Testis (tissue), 3 donors: Measurements from ENCODE around the gene TCEAL5. TPM values are rescaled to one million over a fixed set of nuclear protein-coding genes. Genes with fewer than 3 reads are reported as not detected.

ENCODE experiments used
- DNase-seq: peaks from one replicate; pipeline ENCODE4 v3.0.0-alpha.2; 2019
- H3K27ac ChIP-seq, 2 donors: fragments of 200-600 bp; sonication (generic); one replicate each; pipeline ENCODE4 v1.5.1; 2019
- H3K27me3 ChIP-seq: fragments of 200-600 bp; sonication (generic); one replicate; pipeline ENCODE4 v1.5.1; 2019
- H3K36me3 ChIP-seq: fragments of 200-600 bp; sonication (generic); one replicate; pipeline ENCODE4 v1.5.1; 2017; ENCODE audit warnings: low read depth; ENCODE audit errors: missing control alignments
- H3K4me1 ChIP-seq: fragments of 200-600 bp; sonication (generic); one replicate; pipeline ENCODE4 v1.5.1; 2019
- H3K4me3 ChIP-seq, 2 donors: fragments of 200-600 bp; sonication (generic); one replicate each; pipeline ENCODE4 v1.5.1; 2017 to 2019
- H3K9me3 ChIP-seq: fragments of 200-600 bp; sonication (generic); one replicate; pipeline ENCODE4 v1.5.1; 2017
- POLR2A ChIP-seq: fragments of 450-650 bp; IDR thresholded peaks from one replicate; pipeline ENCODE4 v1.6.1; 2017; ENCODE audit warnings: antibody characterized with exemption, mild to moderate bottlenecking, moderate library complexity
- WGBS, 2 donors: methylation state at CpG; one replicate each; pipeline ENCODE4 v1.1.5; 2018; 5-methylcytosine and 5-hydroxymethylcytosine counted together
- intact Hi-C: fragments of 100-400 bp; cut with DNase I; formaldehyde crosslinking; loops from one replicate; pipeline ENCODE4 v1.15.1; 2023; ENCODE audit warnings: low total_unique reads
- polyA plus RNA-seq: library from polyadenylated mRNA; stranded (reverse); fragments of 350-450 nt; fragmentation: Illumina TruSeq; extraction: RNeasy Lipid Tissue Mini Kit (QIAGEN cat#74804); gene quantifications from one replicate; pipeline ENCODE4 v1.2.3, GENCODE V29; 2014; ENCODE audit warnings: low read depth, low replicate concordance; ENCODE audit not compliant: insufficient read depth
- total RNA-seq, 2 donors: library from RNA; depleted of rRNA; stranded (reverse); fragments of >200 nt; gene quantifications; one replicate each; pipeline ENCODE4 v1.2.3, GENCODE V29; 2016
- TF ChIP-seq, protein P1 (sequence below), 3 experiments: fragments of 450-650 bp in 2 of 3; fragments of 200-600 bp in 1 of 3; sonication (generic) in 1 of 3; IDR thresholded peaks; one replicate each; pipeline ENCODE4 v1.5.1; 2016 to 2019; ENCODE audit warnings: antibody characterized with exemption in 3 of 3, mild to moderate bottlenecking in 2 of 3, moderate library complexity in 1 of 3

Gene TCEAL5
- total and polyA plus RNA-seq, 3 donors from 2014 or later, result 77.5 to 103 (median 89.1) TPM

- Histone ChIP-seq H3K27ac (no peak overlapping the region), H3K27me3 (no peaks in the 10 kb centered on the region), H3K4me1 (no peaks in the 10 kb centered on the region), H3K36me3 (no peaks in the 10 kb centered on the region), H3K4me3 (no peak overlapping the region), H3K9me3 (no peaks in the 10 kb centered on the region)
- no peak for DNase-seq
- intact Hi-C loops, result no loop called here
- TF ChIP-seq, protein P1, sequence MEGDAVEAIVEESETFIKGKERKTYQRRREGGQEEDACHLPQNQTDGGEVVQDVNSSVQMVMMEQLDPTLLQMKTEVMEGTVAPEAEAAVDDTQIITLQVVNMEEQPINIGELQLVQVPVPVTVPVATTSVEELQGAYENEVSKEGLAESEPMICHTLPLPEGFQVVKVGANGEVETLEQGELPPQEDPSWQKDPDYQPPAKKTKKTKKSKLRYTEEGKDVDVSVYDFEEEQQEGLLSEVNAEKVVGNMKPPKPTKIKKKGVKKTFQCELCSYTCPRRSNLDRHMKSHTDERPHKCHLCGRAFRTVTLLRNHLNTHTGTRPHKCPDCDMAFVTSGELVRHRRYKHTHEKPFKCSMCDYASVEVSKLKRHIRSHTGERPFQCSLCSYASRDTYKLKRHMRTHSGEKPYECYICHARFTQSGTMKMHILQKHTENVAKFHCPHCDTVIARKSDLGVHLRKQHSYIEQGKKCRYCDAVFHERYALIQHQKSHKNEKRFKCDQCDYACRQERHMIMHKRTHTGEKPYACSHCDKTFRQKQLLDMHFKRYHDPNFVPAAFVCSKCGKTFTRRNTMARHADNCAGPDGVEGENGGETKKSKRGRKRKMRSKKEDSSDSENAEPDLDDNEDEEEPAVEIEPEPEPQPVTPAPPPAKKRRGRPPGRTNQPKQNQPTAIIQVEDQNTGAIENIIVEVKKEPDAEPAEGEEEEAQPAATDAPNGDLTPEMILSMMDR (IDR thresholded peaks at IDR 0.05), result no peak
- no peak for TF ChIP-seq POLR2A
Observed at GRCh38 chrX:103258275-103258674, 18.3 kb downstream of the TCEAL5 start.

- Histone ChIP-seq H3K4me3 (no peak overlapping the region), H3K27ac (no peak overlapping the region), H3K27me3 (no peaks in the 10 kb centered on the region), H3K4me1 (no peaks in the 10 kb centered on the region), H3K9me3 (no peaks in the 10 kb centered on the region), H3K36me3 (no peaks in the 10 kb centered on the region)
- no peak for DNase-seq
- intact Hi-C loops, result no loop called here
- TF ChIP-seq POLR2A, result no peak
- TF ChIP-seq, protein P1 (IDR thresholded peaks at IDR 0.05), result no peak
Observed at GRCh38 chrX:103256651-103257050, 19.9 kb downstream of the TCEAL5 start.

DNA sequence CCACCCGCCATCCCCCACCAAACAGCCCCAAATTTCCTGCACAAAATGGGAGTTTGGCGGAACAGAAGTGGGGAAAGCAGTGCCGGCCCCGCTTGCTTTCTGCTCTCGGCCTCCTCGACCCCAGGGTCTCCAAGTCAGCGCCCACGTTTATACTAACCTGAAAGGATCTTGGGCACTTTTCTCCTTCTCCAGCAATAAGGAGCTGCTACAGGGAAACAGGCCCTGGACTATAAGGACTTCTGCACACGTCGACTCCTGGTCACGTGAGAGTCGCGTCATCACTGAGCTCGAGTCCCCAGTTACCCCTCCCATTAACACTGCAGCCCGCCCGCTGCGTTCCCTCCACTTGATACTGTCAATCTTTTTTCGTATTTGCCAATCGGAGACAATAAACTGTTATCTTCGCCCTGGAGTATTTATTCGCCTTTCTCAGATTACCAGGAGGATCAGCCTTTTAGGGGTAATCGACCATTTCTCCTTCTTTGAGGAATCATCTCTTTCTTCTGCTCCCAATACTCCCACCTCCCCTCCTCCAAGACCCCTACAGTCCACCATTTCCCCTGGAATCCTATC lies 21.5 kb downstream of the TCEAL5 start, which contains the start of gene TCEAL8:
TCEAL8 (minus strand) TSS at position 235 of the 573 bp plus-strand sequence. CDS start 1,176 bp downstream, outside the sequence.
- H3K36me3 ChIP-seq, result no peaks in the 10 kb centered on the region
- peak within 1 kb of the TSS; percentile 88 to 93 for H3K27ac ChIP-seq
- WGBS, 2 donors, result 0 to 1% methylated on average over 19 to 22 of the region's 22 CpGs
- no peak for TF ChIP-seq POLR2A
- TF ChIP-seq, protein P1 (IDR thresholded peaks at IDR 0.05), result no peak
- peak within 1 kb of the TSS; percentile 62 to 70 for H3K4me3 ChIP-seq
- intact Hi-C loops, result no loop called here
- H3K9me3 ChIP-seq, result no peaks in the 10 kb centered on the region
- H3K27me3 ChIP-seq, result no peaks in the 10 kb centered on the region
- no peaks in the 10 kb centered on the region for H3K4me1 ChIP-seq
- peak; percentile 93 for DNase-seq

GRCh38 chrX:103254171-103254824 lies 22.3 kb downstream of the TCEAL5 start:
- intact Hi-C loops, result no loop called here
- Histone ChIP-seq H3K27ac (peak overlapping the region; percentile 88 to 93), H3K36me3 (no peaks in the 10 kb centered on the region), H3K27me3 (no peaks in the 10 kb centered on the region), H3K4me1 (no peaks in the 10 kb centered on the region), H3K4me3 (peak overlapping the region; percentile 62 to 70), H3K9me3 (no peaks in the 10 kb centered on the region)
- DNase-seq, result peak; percentile 69
- WGBS, 2 donors, result 0 to 2% methylated on average over 14 to 22 of the region's 22 CpGs
- TF ChIP-seq POLR2A, result no peak
- TF ChIP-seq, protein P1 (IDR thresholded peaks at IDR 0.05), result no peak

DNA sequence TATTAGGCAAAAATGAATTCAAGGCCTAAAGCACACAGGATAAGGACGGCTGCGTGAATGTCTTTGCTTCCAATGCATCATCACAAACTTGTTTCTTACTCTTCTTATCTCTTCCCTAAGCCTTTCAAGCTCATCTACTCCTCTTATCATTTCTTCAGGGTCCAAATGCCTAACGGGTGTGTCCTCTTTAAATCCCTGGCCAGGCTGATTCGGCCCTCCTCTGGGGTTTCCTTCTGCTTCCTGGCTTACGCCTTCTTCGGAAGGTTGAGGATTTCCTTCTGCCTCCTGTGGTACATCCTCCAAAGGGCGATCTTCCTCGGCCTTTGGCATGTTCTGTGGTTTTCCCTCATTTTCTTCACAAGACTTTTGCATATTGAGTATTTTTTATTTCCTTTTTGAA lies 22.9 kb downstream of the TCEAL5 start:
- intact Hi-C loops, result no loop called here
- Histone ChIP-seq H3K36me3 (no peaks in the 10 kb centered on the region), H3K27ac (peak overlapping the region; percentile 88 to 93), H3K4me3 (peak overlapping the region; percentile 62 to 70), H3K4me1 (no peaks in the 10 kb centered on the region), H3K27me3 (no peaks in the 10 kb centered on the region), H3K9me3 (no peaks in the 10 kb centered on the region)
- no peak for DNase-seq
- WGBS, 2 donors, result 9 to 13% methylated on average over 8 of the region's 8 CpGs
- TF ChIP-seq, protein P1 (IDR thresholded peaks at IDR 0.05), result no peak
- TF ChIP-seq POLR2A, result no peak
